ENCODE results near the gene TMIE.
A peak's percentile ranks its signal among the peaks of the same experiment; 100 is the strongest.
"Not testable (repeated sequence)": the region's sequence is repeated elsewhere in the genome, so short reads cannot be mapped to it uniquely, and the experiment has no call there.

Gene TMIE

GRCh38 chr3:46690798-46691197 lies 10.4 kb upstream of the TMIE start:
- DNase-seq, result no peak

- no peak for DNase-seq
Observed at GRCh38 chr3:46692566-46692990, 8.6 kb upstream of the TMIE start.

GRCh38 chr3:46693038-46693891 lies 7.9 kb upstream of the TMIE start, which contains the start of gene ALS2CL:
Gene ALS2CL (minus strand): TSS chr3:46693679. CDS start chr3:46689440, 4,239 bp downstream.
- DNase-seq, result no peak

- no peak for DNase-seq
Observed at GRCh38 chr3:46693892-46694226, 7.3 kb upstream of the TMIE start.

GRCh38 chr3:46694520-46694919 lies 6.7 kb upstream of the TMIE start:
- DNase-seq, result no peak

GRCh38 chr3:46695177-46695961 lies 5.8 kb upstream of the TMIE start:
- no peak for DNase-seq

GRCh38 chr3:46695962-46696894 lies 5.0 kb upstream of the TMIE start:
- DNase-seq, result no peak

- DNase-seq, result no peak
Observed at GRCh38 chr3:46699676-46700523, 1.3 kb upstream of the TMIE start.

- peak; percentile 57 for DNase-seq
Observed at GRCh38 chr3:46700772-46701171, 420 bp upstream of the TMIE start.

GRCh38 chr3:46702246-46703012 lies 1.2 kb downstream of the TMIE start:
- DNase-seq, result no peak

- no peak for DNase-seq
Observed at GRCh38 chr3:46703013-46703520, 1.9 kb downstream of the TMIE start.

GRCh38 chr3:46704346-46704745 lies 3.2 kb downstream of the TMIE start:
- not testable (repeated sequence) for DNase-seq

GRCh38 chr3:46705022-46705530 lies 3.9 kb downstream of the TMIE start:
- DNase-seq, result peak; percentile 34

- DNase-seq, result no peak
Observed at GRCh38 chr3:46705751-46706552, 4.8 kb downstream of the TMIE start.

- no peak for DNase-seq
Observed at GRCh38 chr3:46706771-46707582, 5.8 kb downstream of the TMIE start.

GRCh38 chr3:46707601-46708011 lies 6.4 kb downstream of the TMIE start:
- no peak for DNase-seq

- DNase-seq, result no peak
Observed at GRCh38 chr3:46708401-46709156, 7.4 kb downstream of the TMIE start.

- DNase-seq, result no peak
Observed at GRCh38 chr3:46709157-46709654, 8.0 kb downstream of the TMIE start.
